Testis (tissue), 3 donors: ENCODE measurements around the gene FUT6. TPM values are rescaled to one million over a fixed set of nuclear protein-coding genes. Genes with fewer than 3 reads are reported as not detected.

Experiments used
- DNase-seq: peaks from one replicate; pipeline ENCODE4 v3.0.0-alpha.2; 2019
- H3K27ac ChIP-seq, 2 donors: fragments of 200-600 bp; sonication (generic); one replicate each; pipeline ENCODE4 v1.5.1; 2019
- H3K27me3 ChIP-seq: fragments of 200-600 bp; sonication (generic); one replicate; pipeline ENCODE4 v1.5.1; 2019
- H3K36me3 ChIP-seq: fragments of 200-600 bp; sonication (generic); one replicate; pipeline ENCODE4 v1.5.1; 2017; ENCODE audit warnings: low read depth; ENCODE audit errors: missing control alignments
- H3K4me1 ChIP-seq: fragments of 200-600 bp; sonication (generic); one replicate; pipeline ENCODE4 v1.5.1; 2019
- H3K4me3 ChIP-seq, 2 donors: fragments of 200-600 bp; sonication (generic); one replicate each; pipeline ENCODE4 v1.5.1; 2017 to 2019
- H3K9me3 ChIP-seq: fragments of 200-600 bp; sonication (generic); one replicate; pipeline ENCODE4 v1.5.1; 2017
- CTCF ChIP-seq, 3 experiments: fragments of 450-650 bp in 2 of 3; fragments of 200-600 bp in 1 of 3; sonication (generic) in 1 of 3; IDR thresholded peaks; one replicate each; pipeline ENCODE4 v1.5.1; 2016 to 2019; ENCODE audit warnings: antibody characterized with exemption in 3 of 3, mild to moderate bottlenecking in 2 of 3, moderate library complexity in 1 of 3
- POLR2A ChIP-seq: fragments of 450-650 bp; IDR thresholded peaks from one replicate; pipeline ENCODE4 v1.6.1; 2017; ENCODE audit warnings: antibody characterized with exemption, mild to moderate bottlenecking, moderate library complexity
- WGBS, 2 donors: methylation state at CpG; one replicate each; pipeline ENCODE4 v1.1.5; 2018; 5-methylcytosine and 5-hydroxymethylcytosine counted together
- intact Hi-C: fragments of 100-400 bp; cut with DNase I; formaldehyde crosslinking; loops from one replicate; pipeline ENCODE4 v1.15.1; 2023; ENCODE audit warnings: low total_unique reads
- polyA plus RNA-seq: library from polyadenylated mRNA; stranded (reverse); fragments of 350-450 nt; fragmentation: Illumina TruSeq; extraction: RNeasy Lipid Tissue Mini Kit (QIAGEN cat#74804); gene quantifications from one replicate; pipeline ENCODE4 v1.2.3, GENCODE V29; 2014; ENCODE audit warnings: low read depth, low replicate concordance; ENCODE audit not compliant: insufficient read depth
- total RNA-seq, 2 donors: library from RNA; depleted of rRNA; stranded (reverse); fragments of >200 nt; gene quantifications; one replicate each; pipeline ENCODE4 v1.2.3, GENCODE V29; 2016

FUT6 gene
- total and polyA plus RNA-seq, 3 donors from 2014 or later: 0.19 to 0.84 (median 0.39) TPM

DNA sequence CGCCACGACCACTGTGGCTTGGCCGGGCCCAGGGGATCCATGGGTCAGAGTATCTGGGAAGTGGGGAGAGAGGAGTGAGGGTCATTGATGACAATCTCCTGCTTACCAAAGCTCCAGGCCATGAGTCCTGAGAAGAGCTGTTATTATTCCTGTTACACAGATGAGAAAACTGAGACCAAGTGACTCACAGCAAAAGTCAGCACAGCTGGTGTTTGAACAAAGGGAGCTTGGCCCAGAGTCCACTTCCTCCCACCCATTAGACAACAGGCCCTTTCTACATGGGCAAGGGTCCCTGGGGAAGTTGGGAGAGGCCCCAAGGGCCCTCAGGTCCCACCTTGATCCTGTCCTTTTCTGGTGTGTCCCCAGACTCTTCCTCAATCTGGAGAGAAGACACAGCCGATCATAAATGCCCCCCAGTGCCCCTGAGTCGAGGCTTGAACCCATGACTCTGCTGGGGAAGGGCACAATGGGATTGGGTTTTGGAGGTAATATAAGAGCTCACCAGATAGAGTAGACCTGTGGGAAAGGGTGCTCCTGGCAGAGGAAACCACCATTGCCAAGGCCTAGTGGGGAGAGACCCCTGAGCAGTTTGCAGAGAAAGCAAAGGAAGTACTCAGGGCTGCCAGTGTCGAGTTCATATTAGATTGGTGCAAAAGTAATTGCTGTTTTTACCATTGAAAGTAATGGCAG is 6.8 kb downstream of the FUT6 start:
- Histone ChIP-seq H3K27me3 (no peaks in the 10 kb centered on the region), H3K27ac (no peak overlapping the region), H3K36me3 (no peaks in the 10 kb centered on the region), H3K4me1 (no peaks in the 10 kb centered on the region), H3K9me3 (no peaks in the 10 kb centered on the region), H3K4me3 (no peak overlapping the region)
- WGBS, 2 donors: 90 to 96% methylated on average over 6 of the region's 6 CpGs
- TF ChIP-seq POLR2A: no peak
- TF ChIP-seq CTCF (IDR thresholded peaks at IDR 0.05): no peak
- intact Hi-C loops: no loop called here
- DNase-seq: no peak

- Histone ChIP-seq H3K9me3 (no peaks in the 10 kb centered on the region), H3K4me1 (peaks cover under 1% of the 10 kb centered on the region), H3K36me3 (no peaks in the 10 kb centered on the region), H3K4me3 (no peak overlapping the region), H3K27me3 (no peaks in the 10 kb centered on the region), H3K27ac (no peak overlapping the region)
- no peak for DNase-seq
- intact Hi-C loops: no loop called here
- WGBS, 2 donors: 70 to 77% methylated on average over 12 to 22 of the region's 22 CpGs
- TF ChIP-seq CTCF (IDR thresholded peaks at IDR 0.05) (no peak), POLR2A (no peak)
Observed at GRCh38 chr19:5832061-5832460, 7.4 kb downstream of the FUT6 start.

DNA sequence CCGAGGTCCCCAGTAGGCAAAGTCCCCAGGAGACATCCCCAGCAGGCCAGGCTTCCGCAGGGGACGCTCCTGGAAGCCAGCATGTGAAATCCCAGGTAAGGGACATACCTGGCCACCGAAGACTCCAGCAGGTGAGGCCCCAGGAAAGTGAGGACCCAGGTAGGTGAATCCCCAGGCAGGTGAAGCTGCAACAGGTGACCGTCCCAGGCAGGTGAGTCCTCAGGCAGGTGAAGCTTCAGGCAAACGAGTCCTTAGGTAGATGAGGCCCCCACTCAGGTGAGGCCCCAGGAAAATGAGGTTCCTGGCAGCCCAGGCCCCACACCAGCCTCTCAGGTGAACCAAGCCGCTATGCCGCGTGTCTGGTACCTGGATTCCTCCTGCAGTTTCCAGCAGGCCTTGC is 8.3 kb downstream of the FUT6 start:
- Histone ChIP-seq H3K4me1 (peaks cover 3% of the 10 kb centered on the region), H3K4me3 (no peak overlapping the region), H3K27me3 (no peaks in the 10 kb centered on the region), H3K27ac (no peak overlapping the region), H3K36me3 (no peaks in the 10 kb centered on the region), H3K9me3 (no peaks in the 10 kb centered on the region)
- 88 to 91% methylated on average over 8 to 9 of the region's 9 CpGs for WGBS, 2 donors
- TF ChIP-seq POLR2A (no peak), CTCF (IDR thresholded peaks at IDR 0.05) (no peak)
- intact Hi-C loops: no loop called here
- no peak for DNase-seq

DNA sequence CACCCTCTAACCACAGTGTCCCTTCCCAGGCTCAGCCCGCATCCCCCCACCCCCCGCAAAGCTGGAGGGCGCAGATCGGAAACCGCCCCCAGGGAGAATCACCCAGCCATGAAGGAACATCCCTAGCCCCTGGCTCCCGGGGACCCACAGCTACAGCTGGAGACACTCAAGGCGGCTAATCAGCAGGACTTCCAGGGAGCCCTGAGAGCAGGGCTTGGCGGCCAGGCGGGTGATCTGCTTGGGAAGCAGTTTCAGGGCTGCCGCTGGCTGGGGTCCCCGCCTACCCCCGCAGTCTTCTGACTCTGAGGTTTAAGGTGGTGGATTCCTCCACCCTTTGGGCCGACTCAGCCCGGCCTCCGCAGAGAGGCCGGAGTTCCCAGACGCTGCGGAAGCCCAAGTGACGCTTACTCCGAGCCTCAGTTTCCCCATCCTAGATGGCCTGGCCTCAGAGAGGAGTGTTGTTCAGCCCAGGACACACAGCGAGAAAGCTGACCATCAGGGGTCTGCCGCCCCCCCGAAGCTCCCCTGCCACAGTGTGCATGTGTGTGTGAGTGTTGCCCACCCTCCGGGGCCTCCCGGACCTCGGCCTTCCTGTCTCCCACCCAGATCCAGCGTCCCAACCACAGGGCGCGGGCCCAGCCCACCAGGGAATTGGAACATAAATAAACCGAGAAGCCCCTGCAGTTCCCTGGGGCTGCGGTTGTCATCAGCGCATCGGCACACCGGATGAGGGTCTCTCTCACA is 9.8 kb downstream of the FUT6 start:
- Histone ChIP-seq H3K36me3 (no peaks in the 10 kb centered on the region), H3K4me3 (peak overlapping the region in 1 of 2 donors; percentile 64), H3K9me3 (no peaks in the 10 kb centered on the region), H3K27ac (no peak overlapping the region), H3K27me3 (no peaks in the 10 kb centered on the region), H3K4me1 (peaks cover 3% of the 10 kb centered on the region)
- DNase-seq: no peak
- TF ChIP-seq CTCF (IDR thresholded peaks at IDR 0.05) (no peak), POLR2A (no peak)
- intact Hi-C loops: no loop called here
- WGBS, 2 donors: 17 to 47% methylated on average over 14 to 33 of the region's 34 CpGs
